IMR-90 (cell line): ENCODE data around the gene CNTN4.

Source experiments
- BHLHE40 ChIP-seq: fragments of 150-350 bp; IDR thresholded peaks from 2 replicates; pipeline ENCODE4 v1.6.1; 2016; ENCODE audit warnings: mild to moderate bottlenecking, low read depth, low read length
- CEBPB ChIP-seq: IDR thresholded peaks from 2 replicates; pipeline ENCODE4 v1.6.1; 2012; ENCODE audit warnings: low read depth, low read length, improper control_type of control experiment
- CHD1 ChIP-seq: IDR thresholded peaks from 2 replicates; pipeline ENCODE4 v1.6.1; 2012; ENCODE audit warnings: low read depth, low read length, improper control_type of control experiment
- CTCF ChIP-seq: conservative IDR thresholded peaks from 2 replicates; pipeline ENCODE4 v1.5.1; 2012; ENCODE audit warnings: mild to moderate bottlenecking, low read depth, low read length, improper control_type of control experiment
- FOS ChIP-seq: fragments of 150-350 bp; IDR thresholded peaks from 2 replicates; pipeline ENCODE4 v1.6.1; 2016; ENCODE audit warnings: low read depth, low read length
- MAFK ChIP-seq: IDR thresholded peaks from 2 replicates; pipeline ENCODE4 v1.6.1; 2012; ENCODE audit warnings: low read depth, low read length, improper control_type of control experiment
- NFE2L2 ChIP-seq: fragments of 150-350 bp; IDR thresholded peaks from 2 replicates; pipeline ENCODE4 v1.6.1; 2016; ENCODE audit warnings: low read depth, mild to moderate bottlenecking, low read length
- POLR2A ChIP-seq: IDR thresholded peaks from 2 replicates; pipeline ENCODE4 v1.6.1; 2012; ENCODE audit warnings: mild to moderate bottlenecking, low read depth, low read length
- RAD21 ChIP-seq: IDR thresholded peaks from 2 replicates; pipeline ENCODE4 v1.6.1; 2012; ENCODE audit warnings: low read length, improper control_type of control experiment
- RFX5 ChIP-seq: IDR thresholded peaks from 2 replicates; pipeline ENCODE4 v1.8.0; 2012; ENCODE audit warnings: low read depth, mild to moderate bottlenecking, low read length, moderate library complexity
- SMC3 ChIP-seq: fragments of 150-350 bp; IDR thresholded peaks from 2 replicates; pipeline ENCODE4 v1.6.1; 2016; ENCODE audit warnings: low read depth, mild to moderate bottlenecking, antibody characterized with exemption, low read length, moderate library complexity
- USF2 ChIP-seq: fragments of 150-350 bp; IDR thresholded peaks from 2 replicates; pipeline ENCODE4 v1.6.1; 2017; ENCODE audit warnings: mild to moderate bottlenecking, antibody characterized with exemption, low read length, low read depth

- TF ChIP-seq CTCF (no peak), RAD21 (no peak), POLR2A (no peak), NFE2L2 (no peak), MAFK (no peak), BHLHE40 (no peak), CEBPB (no peak), CHD1 (no peak), USF2 (no peak), FOS (no peak), RFX5 (no peak), SMC3 (no peak)
These were observed 478.9 kb downstream of the CNTN4 start for GRCh38 chr3:2577571-2577970.
